SK-N-MC (cell line): ENCODE measurements around the gene ADCY7.

ENCODE experiments used
- EZH2 ChIP-seq: fragments of 200-600 bp; sonication (generic); IDR thresholded peaks from one replicate; pipeline ENCODE4 v1.6.1; 2017; ENCODE audit warnings: antibody characterized with exemption
- POLR2AphosphoS5 ChIP-seq: IDR thresholded peaks from 2 replicates; pipeline ENCODE4 v1.6.1; 2012; ENCODE audit warnings: mild to moderate bottlenecking, low read depth, low read length, borderline replicate concordance

DNA sequence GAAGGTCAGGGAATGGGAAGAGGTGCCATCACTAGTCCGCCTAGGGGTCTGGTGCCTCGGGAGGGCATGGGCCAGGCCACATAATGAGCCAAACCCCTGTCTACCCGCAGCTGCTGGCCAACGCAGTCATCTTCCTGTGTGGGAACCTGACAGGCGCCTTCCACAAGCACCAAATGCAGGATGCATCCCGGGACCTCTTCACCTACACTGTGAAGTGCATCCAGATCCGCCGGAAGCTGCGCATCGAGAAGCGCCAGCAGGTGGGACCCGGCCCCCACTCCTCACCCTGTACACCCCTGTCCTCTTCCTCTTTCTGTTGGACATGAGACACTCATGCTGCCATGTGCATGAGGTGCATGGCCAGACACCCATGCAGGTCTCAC, 26.2 kb downstream of the ADCY7 start:
- TF ChIP-seq EZH2 (no peak), POLR2AphosphoS5 (no peak)
